ENCODE results near the gene MACF1. TPM values are rescaled to one million over a fixed set of nuclear protein-coding genes. Genes with fewer than 3 reads are reported as not detected.

The MACF1 gene
- total RNA-seq, 4 donors from 2014 or later, result 421 to 942 (median 545) TPM

- peak overlapping the region; percentile 46 for H3K27ac ChIP-seq
These were observed 30.0 kb upstream of the MACF1 start for GRCh38 chr1:39174390-39175081.

GRCh38 chr1:39177706-39178105, 26.8 kb upstream of the MACF1 start:
- no peak for DNase-seq (ENCODE audit: low spot score in 2 of 2)
- no peaks in the 10 kb centered on the region for H3K36me3 ChIP-seq
- H3K4me3 ChIP-seq, result no peak overlapping the region
- peaks cover 31% of the 10 kb centered on the region for H3K4me1 ChIP-seq
- H3K9me3 ChIP-seq, result no peaks in the 10 kb centered on the region
- H3K27me3 ChIP-seq, result no peaks in the 10 kb centered on the region
- H3K27ac ChIP-seq, result no peak overlapping the region
- TF ChIP-seq CTCF (IDR thresholded peaks at IDR 0.05), result no peak
- TF ChIP-seq POLR2AphosphoS5 (IDR thresholded peaks at IDR 0.05), result no peak
- TF ChIP-seq POLR2A (IDR thresholded peaks at IDR 0.05), result no peak
- TF ChIP-seq EP300 (IDR thresholded peaks at IDR 0.05), result no peak
- WGBS, result 51% methylated on average over 3 of the region's 3 CpGs

More at GRCh38 chr1:39174390-39175081, 30.0 kb upstream of the MACF1 start:
- Histone ChIP-seq H3K9me3 (no peaks in the 10 kb centered on the region), H3K36me3 (no peaks in the 10 kb centered on the region), H3K4me3 (no peak overlapping the region), H3K4me1 (peaks cover 44% of the 10 kb centered on the region), H3K27me3 (no peaks in the 10 kb centered on the region)
- DNase-seq (ENCODE audit: low spot score in 2 of 2), result no peak
- 55% methylated on average over 5 of the region's 5 CpGs for WGBS
- TF ChIP-seq EP300 (IDR thresholded peaks at IDR 0.05) (no peak), CTCF (IDR thresholded peaks at IDR 0.05) (no peak), POLR2AphosphoS5 (IDR thresholded peaks at IDR 0.05) (no peak), POLR2A (IDR thresholded peaks at IDR 0.05) (no peak)

GRCh38 chr1:39178541-39179431, 25.7 kb upstream of the MACF1 start:
- Histone ChIP-seq H3K27ac (no peak overlapping the region), H3K4me3 (no peak overlapping the region), H3K27me3 (no peaks in the 10 kb centered on the region), H3K4me1 (peaks cover 31% of the 10 kb centered on the region), H3K36me3 (no peaks in the 10 kb centered on the region), H3K9me3 (no peaks in the 10 kb centered on the region)
- TF ChIP-seq CTCF (IDR thresholded peaks at IDR 0.05) (no peak), POLR2AphosphoS5 (IDR thresholded peaks at IDR 0.05) (no peak), EP300 (IDR thresholded peaks at IDR 0.05) (peak; percentile 23), POLR2A (IDR thresholded peaks at IDR 0.05) (no peak)
- 63% methylated on average over 6 of the region's 6 CpGs for WGBS
- DNase-seq (ENCODE audit: low spot score in 2 of 2), result no peak

GRCh38 chr1:39181311-39181710, 23.2 kb upstream of the MACF1 start:
- no peak for DNase-seq (ENCODE audit: low spot score in 2 of 2)
- TF ChIP-seq EP300 (IDR thresholded peaks at IDR 0.05) (no peak), POLR2AphosphoS5 (IDR thresholded peaks at IDR 0.05) (no peak), POLR2A (IDR thresholded peaks at IDR 0.05) (no peak), CTCF (IDR thresholded peaks at IDR 0.05) (no peak)
- WGBS, result 62% methylated on average over 3 of the region's 3 CpGs
- H3K4me1 ChIP-seq, result peaks cover 36% of the 10 kb centered on the region
- no peak overlapping the region for H3K27ac ChIP-seq
- no peak overlapping the region for H3K4me3 ChIP-seq
- H3K27me3 ChIP-seq, result no peaks in the 10 kb centered on the region
- H3K9me3 ChIP-seq, result no peaks in the 10 kb centered on the region
- no peaks in the 10 kb centered on the region for H3K36me3 ChIP-seq

- Histone ChIP-seq H3K36me3 (no peaks in the 10 kb centered on the region), H3K27me3 (no peaks in the 10 kb centered on the region), H3K27ac (peak overlapping the region; percentile 68), H3K4me3 (no peak overlapping the region), H3K4me1 (peaks cover 45% of the 10 kb centered on the region), H3K9me3 (no peaks in the 10 kb centered on the region)
- DNase-seq (ENCODE audit: low spot score in 2 of 2), result no peak
- 91% methylated on average over 2 of the region's 2 CpGs for WGBS
- TF ChIP-seq CTCF (IDR thresholded peaks at IDR 0.05), result no peak
- TF ChIP-seq EP300 (IDR thresholded peaks at IDR 0.05), result no peak
- TF ChIP-seq POLR2AphosphoS5 (IDR thresholded peaks at IDR 0.05), result no peak
These were observed 21.7 kb upstream of the MACF1 start for GRCh38 chr1:39182804-39183203.
